Effector memory CD4-positive, alpha-beta T cell (primary cell): ENCODE measurements around the gene NFIA.

Source experiments
- DNase-seq, 3 donors: peaks; one replicate each; pipeline ENCODE4 v3.0.0-alpha.2; 2020
- H3K27ac ChIP-seq: 2 replicates; pipeline ENCODE4 v1.7.0; 2013; ENCODE audit warnings: mild to moderate bottlenecking, low read length, moderate library complexity; ENCODE audit not compliant: insufficient read depth, poor library complexity, severe bottlenecking
- H3K27me3 ChIP-seq: replicated peaks from 2 replicates; pipeline ENCODE4 v1.7.0; 2013; ENCODE audit warnings: mild to moderate bottlenecking, low read length; ENCODE audit not compliant: insufficient read depth, control insufficient read depth, poor library complexity, severe bottlenecking
- H3K36me3 ChIP-seq: 2 replicates; pipeline ENCODE4 v1.7.0; 2013; ENCODE audit warnings: mild to moderate bottlenecking, low read length, moderate library complexity; ENCODE audit not compliant: control insufficient read depth, insufficient read depth
- H3K4me1 ChIP-seq: 2 replicates; pipeline ENCODE4 v1.7.0; 2013; ENCODE audit warnings: low read length, mild to moderate bottlenecking; ENCODE audit not compliant: control insufficient read depth, insufficient read depth, poor library complexity, severe bottlenecking
- H3K4me3 ChIP-seq: 2 replicates; pipeline ENCODE4 v1.7.0; 2013; ENCODE audit warnings: low read length, low read depth, mild to moderate bottlenecking; ENCODE audit not compliant: insufficient read depth, poor library complexity, severe bottlenecking
- H3K9me3 ChIP-seq: 2 replicates; pipeline ENCODE4 v1.7.0; 2013; ENCODE audit warnings: mild to moderate bottlenecking, low read length, moderate library complexity; ENCODE audit not compliant: control insufficient read depth

Gene NFIA

GRCh38 chr1:61083807-61084440 is 1.6 kb downstream of the NFIA start:
- DNase-seq: no peak
- Histone ChIP-seq H3K36me3 (no peaks in the 10 kb centered on the region), H3K27me3 (no peaks in the 10 kb centered on the region), H3K27ac (no peak overlapping the region), H3K9me3 (no peaks in the 10 kb centered on the region), H3K4me1 (peaks cover 16% of the 10 kb centered on the region), H3K4me3 (peak overlapping the region; percentile 79)

GRCh38 chr1:61084491-61085031 is 2.2 kb downstream of the NFIA start:
- no peaks in the 10 kb centered on the region for H3K9me3 ChIP-seq
- H3K4me3 ChIP-seq: no peak overlapping the region
- no peak overlapping the region for H3K27ac ChIP-seq
- no peaks in the 10 kb centered on the region for H3K27me3 ChIP-seq
- H3K36me3 ChIP-seq: no peaks in the 10 kb centered on the region
- DNase-seq: no peak
- peaks cover 16% of the 10 kb centered on the region for H3K4me1 ChIP-seq

- H3K36me3 ChIP-seq: no peaks in the 10 kb centered on the region
- H3K27me3 ChIP-seq: no peaks in the 10 kb centered on the region
- H3K9me3 ChIP-seq: no peaks in the 10 kb centered on the region
- H3K27ac ChIP-seq: no peak overlapping the region
- H3K4me1 ChIP-seq: peaks cover 10% of the 10 kb centered on the region
- no peak overlapping the region for H3K4me3 ChIP-seq
- DNase-seq: no peak
These were observed 3.0 kb downstream of the NFIA start for GRCh38 chr1:61085206-61085982.

- no peak overlapping the region for H3K27ac ChIP-seq
- peaks cover 5% of the 10 kb centered on the region for H3K4me1 ChIP-seq
- no peaks in the 10 kb centered on the region for H3K36me3 ChIP-seq
- no peak for DNase-seq
- no peak overlapping the region for H3K4me3 ChIP-seq
- no peaks in the 10 kb centered on the region for H3K9me3 ChIP-seq
- no peaks in the 10 kb centered on the region for H3K27me3 ChIP-seq
These were observed 3.8 kb downstream of the NFIA start for GRCh38 chr1:61085983-61086644.

- DNase-seq: no peak
- H3K27ac ChIP-seq: no peak overlapping the region
- no peaks in the 10 kb centered on the region for H3K36me3 ChIP-seq
- no peaks in the 10 kb centered on the region for H3K27me3 ChIP-seq
- H3K4me3 ChIP-seq: no peak overlapping the region
- H3K4me1 ChIP-seq: no peaks in the 10 kb centered on the region
- no peaks in the 10 kb centered on the region for H3K9me3 ChIP-seq
These were observed 5.2 kb downstream of the NFIA start for GRCh38 chr1:61087571-61087970.

- Histone ChIP-seq H3K9me3 (no peaks in the 10 kb centered on the region), H3K36me3 (no peaks in the 10 kb centered on the region), H3K4me1 (no peaks in the 10 kb centered on the region), H3K27ac (no peak overlapping the region), H3K27me3 (no peaks in the 10 kb centered on the region), H3K4me3 (no peak overlapping the region)
- no peak for DNase-seq
These were observed 6.0 kb downstream of the NFIA start for GRCh38 chr1:61088163-61088974.

- H3K4me1 ChIP-seq: no peaks in the 10 kb centered on the region
- no peaks in the 10 kb centered on the region for H3K27me3 ChIP-seq
- no peaks in the 10 kb centered on the region for H3K36me3 ChIP-seq
- H3K9me3 ChIP-seq: no peaks in the 10 kb centered on the region
- no peak for DNase-seq
- H3K27ac ChIP-seq: no peak overlapping the region
- H3K4me3 ChIP-seq: no peak overlapping the region
These were observed 7.0 kb downstream of the NFIA start for GRCh38 chr1:61089338-61089737.

- no peaks in the 10 kb centered on the region for H3K4me1 ChIP-seq
- no peaks in the 10 kb centered on the region for H3K36me3 ChIP-seq
- no peak overlapping the region for H3K4me3 ChIP-seq
- H3K27me3 ChIP-seq: no peaks in the 10 kb centered on the region
- no peaks in the 10 kb centered on the region for H3K9me3 ChIP-seq
- no peak for DNase-seq
- no peak overlapping the region for H3K27ac ChIP-seq
These were observed 7.4 kb downstream of the NFIA start for GRCh38 chr1:61089741-61090140.

- no peak overlapping the region for H3K4me3 ChIP-seq
- no peak overlapping the region for H3K27ac ChIP-seq
- H3K27me3 ChIP-seq: no peaks in the 10 kb centered on the region
- H3K4me1 ChIP-seq: no peaks in the 10 kb centered on the region
- DNase-seq: no peak
- no peaks in the 10 kb centered on the region for H3K9me3 ChIP-seq
- no peaks in the 10 kb centered on the region for H3K36me3 ChIP-seq
These were observed 8.3 kb downstream of the NFIA start for GRCh38 chr1:61090546-61091202.
